Hepatocyte (in vitro differentiated cells): ENCODE results near the gene GPR15. TPM values are rescaled to one million over a fixed set of nuclear protein-coding genes. Genes with fewer than 3 reads are reported as not detected.
A peak's percentile ranks its signal among the peaks of the same experiment; 100 is the strongest.

Experiments used
- DNase-seq: peaks from one replicate; pipeline ENCODE4 v3.0.0-alpha.2; 2016; ENCODE audit warnings: low spot score
- H2AFZ ChIP-seq: fragments of 200-600 bp; sonication (generic); 2 replicates; pipeline ENCODE4 v1.6.0; 2016; ENCODE audit warnings: antibody characterized with exemption, mild to moderate bottlenecking
- H3K27ac ChIP-seq: fragments of 200-600 bp; sonication (generic); 2 replicates; pipeline ENCODE4 v1.5.1; 2016; ENCODE audit warnings: mild to moderate bottlenecking
- H3K27me3 ChIP-seq: fragments of 200-600 bp; sonication (generic); 2 replicates; pipeline ENCODE4 v1.6.1; 2016
- H3K36me3 ChIP-seq: fragments of 200-600 bp; sonication (generic); replicated peaks from 2 replicates; pipeline ENCODE4 v1.5.1; 2016; ENCODE audit warnings: low read depth; ENCODE audit not compliant: insufficient read depth
- H3K4me1 ChIP-seq: fragments of 200-600 bp; sonication (generic); 2 replicates; pipeline ENCODE4 v1.5.1; 2016; ENCODE audit warnings: mild to moderate bottlenecking, moderate library complexity; ENCODE audit not compliant: insufficient read depth
- H3K4me2 ChIP-seq: fragments of 200-600 bp; sonication (generic); 2 replicates; pipeline ENCODE4 v1.6.0; 2016
- H3K4me3 ChIP-seq: fragments of 200-600 bp; sonication (generic); 2 replicates; pipeline ENCODE4 v1.5.1; 2016; ENCODE audit warnings: mild to moderate bottlenecking
- H3K79me2 ChIP-seq: fragments of 200-600 bp; sonication (generic); 2 replicates; pipeline ENCODE4 v1.6.0; 2017; ENCODE audit warnings: mild to moderate bottlenecking
- H3K9me2 ChIP-seq: fragments of 200-600 bp; sonication (generic); replicated peaks from 2 replicates; pipeline ENCODE4 v1.6.0; 2017; ENCODE audit warnings: mild to moderate bottlenecking; ENCODE audit not compliant: insufficient read depth
- H3K9me3 ChIP-seq: fragments of 200-600 bp; sonication (generic); 2 replicates; pipeline ENCODE4 v1.5.1; 2016; ENCODE audit warnings: low read depth, mild to moderate bottlenecking
- H4K20me1 ChIP-seq: fragments of 200-600 bp; sonication (generic); 2 replicates; pipeline ENCODE4 v1.6.0; 2016; ENCODE audit warnings: mild to moderate bottlenecking; ENCODE audit not compliant: insufficient read depth, poor library complexity, severe bottlenecking
- EZH2 ChIP-seq: fragments of 200-600 bp; sonication (generic); IDR thresholded peaks from 2 replicates; pipeline ENCODE4 v1.6.1; 2016; ENCODE audit warnings: antibody characterized with exemption, mild to moderate bottlenecking, borderline replicate concordance
- EZH2phosphoT487 ChIP-seq: fragments of 200-600 bp; sonication (generic); IDR thresholded peaks from one replicate; pipeline ENCODE4 v1.6.1; 2018; ENCODE audit warnings: antibody characterized with exemption, mild to moderate bottlenecking, low read depth, moderate library complexity; ENCODE audit not compliant: unreplicated experiment, severe bottlenecking
- WGBS: methylation state at CpG from one replicate; pipeline ENCODE4 v1.1.6; 2016; ENCODE audit warnings: low lambda C conversion rate; ENCODE audit errors: missing lambda C conversion rate; 5-methylcytosine and 5-hydroxymethylcytosine counted together
- polyA plus RNA-seq: library from polyadenylated mRNA; unstranded; fragments of >200 nt; fragmentation: Nextera tagmentation; extraction: Ambion mirVana; gene quantifications from 2 replicates; pipeline ENCODE4 v1.2.1, GENCODE V29; 2016
- total RNA-seq: library from RNA; depleted of rRNA; stranded (reverse); fragments of >200 nt; gene quantifications from 2 replicates; pipeline ENCODE4 v1.2.3, GENCODE V29; 2014
- TF ChIP-seq, protein P1 (sequence below): fragments of 200-600 bp; sonication (generic); IDR thresholded peaks from 2 replicates; pipeline ENCODE4 v1.5.1; 2016; ENCODE audit warnings: antibody characterized with exemption, mild to moderate bottlenecking; ENCODE audit not compliant: poor library complexity

Gene GPR15
- total and polyA plus RNA-seq, 2 experiments from 2014 or later: not detected

DNA sequence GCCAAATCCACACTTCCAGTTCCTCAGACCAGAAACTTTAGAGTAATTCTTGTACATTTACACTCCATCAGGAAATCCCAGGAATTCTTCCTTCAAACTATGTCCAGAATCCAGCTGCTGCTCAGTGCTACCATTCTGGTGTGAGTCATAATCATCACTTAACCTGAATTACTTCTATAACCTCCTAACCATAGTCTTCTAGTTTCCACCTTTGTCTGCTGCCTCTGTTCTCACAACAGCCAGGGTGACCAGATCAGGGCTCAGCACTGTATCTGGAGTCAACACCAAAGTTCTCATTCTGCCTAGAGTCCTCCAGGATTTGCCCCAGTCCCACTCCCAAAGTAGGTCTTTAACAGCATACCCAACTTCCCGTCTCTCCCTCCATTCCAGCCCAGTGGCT lies 12.4 kb upstream of the GPR15 start:
- WGBS: 100% methylated on average over 1 of the region's 1 CpG
- H3K9me3 ChIP-seq: no peaks in the 10 kb centered on the region
- no peak for DNase-seq
- H3K4me3 ChIP-seq: no peak overlapping the region
- no peak overlapping the region for H3K4me2 ChIP-seq
- H3K4me1 ChIP-seq: peaks cover 6% of the 10 kb centered on the region
- H3K27me3 ChIP-seq: no peaks in the 10 kb centered on the region
- peaks cover 35% of the 10 kb centered on the region for H3K79me2 ChIP-seq
- no peaks in the 10 kb centered on the region for H3K9me2 ChIP-seq
- no peak overlapping the region for H3K27ac ChIP-seq
- H3K36me3 ChIP-seq: no peaks in the 10 kb centered on the region
- TF ChIP-seq, protein P1, sequence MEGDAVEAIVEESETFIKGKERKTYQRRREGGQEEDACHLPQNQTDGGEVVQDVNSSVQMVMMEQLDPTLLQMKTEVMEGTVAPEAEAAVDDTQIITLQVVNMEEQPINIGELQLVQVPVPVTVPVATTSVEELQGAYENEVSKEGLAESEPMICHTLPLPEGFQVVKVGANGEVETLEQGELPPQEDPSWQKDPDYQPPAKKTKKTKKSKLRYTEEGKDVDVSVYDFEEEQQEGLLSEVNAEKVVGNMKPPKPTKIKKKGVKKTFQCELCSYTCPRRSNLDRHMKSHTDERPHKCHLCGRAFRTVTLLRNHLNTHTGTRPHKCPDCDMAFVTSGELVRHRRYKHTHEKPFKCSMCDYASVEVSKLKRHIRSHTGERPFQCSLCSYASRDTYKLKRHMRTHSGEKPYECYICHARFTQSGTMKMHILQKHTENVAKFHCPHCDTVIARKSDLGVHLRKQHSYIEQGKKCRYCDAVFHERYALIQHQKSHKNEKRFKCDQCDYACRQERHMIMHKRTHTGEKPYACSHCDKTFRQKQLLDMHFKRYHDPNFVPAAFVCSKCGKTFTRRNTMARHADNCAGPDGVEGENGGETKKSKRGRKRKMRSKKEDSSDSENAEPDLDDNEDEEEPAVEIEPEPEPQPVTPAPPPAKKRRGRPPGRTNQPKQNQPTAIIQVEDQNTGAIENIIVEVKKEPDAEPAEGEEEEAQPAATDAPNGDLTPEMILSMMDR: no peak
- TF ChIP-seq EZH2phosphoT487 (no peak), EZH2 (no peak)
- no peak overlapping the region for H2AFZ ChIP-seq
- peaks cover 5% of the 10 kb centered on the region for H4K20me1 ChIP-seq

DNA sequence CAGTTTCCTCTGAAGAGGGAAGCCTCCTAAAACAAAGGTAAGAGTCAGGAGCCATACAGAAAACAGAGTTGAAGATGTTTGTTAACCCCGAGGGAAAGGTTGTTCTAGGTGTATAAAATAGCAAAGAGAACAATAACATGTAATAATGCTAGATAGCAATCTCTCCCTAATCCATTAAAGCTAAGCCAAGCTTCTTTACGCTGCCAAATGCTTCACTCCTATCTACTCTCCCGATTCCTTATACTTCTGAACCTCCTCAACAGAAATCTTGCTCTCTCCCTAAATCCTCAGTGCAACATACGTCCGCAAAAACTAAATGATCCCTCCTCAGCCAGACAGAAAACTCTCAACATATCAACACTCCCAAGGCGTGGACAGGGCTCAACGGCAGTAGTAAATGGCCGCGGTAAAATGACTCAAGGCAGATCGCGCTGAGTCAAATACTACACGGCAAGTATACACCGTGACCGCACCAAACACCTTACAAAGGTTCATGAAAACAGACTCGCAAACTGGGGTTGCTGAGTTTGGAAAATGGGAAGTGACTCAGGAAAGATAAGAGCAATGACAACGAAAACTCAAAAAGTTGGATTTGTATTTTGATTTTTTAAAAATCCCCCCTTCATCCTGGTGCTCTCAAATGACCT lies 9.8 kb upstream of the GPR15 start:
- H3K4me2 ChIP-seq: peak overlapping the region; percentile 84
- peak overlapping the region; percentile 95 for H3K27ac ChIP-seq
- H3K9me2 ChIP-seq: no peaks in the 10 kb centered on the region
- no peaks in the 10 kb centered on the region for H3K36me3 ChIP-seq
- peaks cover 35% of the 10 kb centered on the region for H3K79me2 ChIP-seq
- H3K27me3 ChIP-seq: no peaks in the 10 kb centered on the region
- H2AFZ ChIP-seq: peak overlapping the region; percentile 44
- H3K4me3 ChIP-seq: peak overlapping the region; percentile 61
- TF ChIP-seq, protein P1: no peak
- TF ChIP-seq EZH2phosphoT487: no peak
- no peak for TF ChIP-seq EZH2
- peaks cover 5% of the 10 kb centered on the region for H4K20me1 ChIP-seq
- peak; percentile 81 for DNase-seq
- H3K4me1 ChIP-seq: peaks cover 6% of the 10 kb centered on the region
- WGBS: under 1% methylated on average over 16 of the region's 16 CpGs
- H3K9me3 ChIP-seq: no peaks in the 10 kb centered on the region

DNA sequence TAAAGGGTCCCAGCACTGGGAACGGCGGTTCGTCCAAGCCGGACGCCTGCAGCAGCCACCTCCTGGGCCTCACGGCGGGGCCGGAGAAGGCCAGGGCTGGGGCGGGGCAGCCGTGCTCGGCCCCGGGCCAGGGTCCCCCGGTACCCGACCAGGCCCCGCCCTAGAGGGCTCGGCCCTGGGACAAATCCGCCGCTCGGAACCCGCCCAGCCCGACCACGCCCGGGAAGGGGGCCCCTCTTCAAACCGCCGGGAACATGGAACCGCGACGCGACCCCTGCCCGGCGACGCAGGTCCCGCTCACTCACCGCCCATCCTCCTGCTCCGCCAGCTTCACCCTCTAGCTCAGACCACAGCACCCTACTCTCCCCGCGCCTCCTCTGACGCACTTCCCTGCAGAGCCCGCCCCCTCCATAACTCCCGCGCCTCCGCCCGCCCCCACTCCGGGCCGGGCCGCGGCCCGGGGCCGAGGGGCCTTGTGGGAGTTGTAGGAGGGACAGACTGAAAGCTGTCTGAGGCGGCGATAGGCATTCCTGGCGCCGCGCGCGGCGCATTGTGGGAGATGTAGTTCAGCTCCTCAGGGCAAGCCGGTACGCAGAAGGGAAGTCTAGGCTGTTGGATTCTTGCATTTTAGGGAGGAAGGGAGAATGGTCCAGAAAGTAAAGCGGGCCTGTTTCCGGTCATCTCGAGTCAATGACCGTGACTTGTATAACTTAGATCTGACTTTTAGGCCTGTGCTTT lies 9.1 kb upstream of the GPR15 start, which contains the start of gene CLDND1:
Gene CLDND1 (minus strand): TSS at position 359 of the 738 bp plus-strand sequence. CDS start 1,478 bp downstream, outside the sequence.
- Histone ChIP-seq H3K9me2 (no peaks in the 10 kb centered on the region), H3K27me3 (no peaks in the 10 kb centered on the region), H3K79me2 (peaks cover 35% of the 10 kb centered on the region), H3K4me3 (peak within 1 kb of the TSS; percentile 61), H3K9me3 (no peaks in the 10 kb centered on the region), H3K4me1 (peaks cover 6% of the 10 kb centered on the region), H3K4me2 (peak within 1 kb of the TSS; percentile 84), H4K20me1 (peaks cover 5% of the 10 kb centered on the region), H2AFZ (peak within 1 kb of the TSS; percentile 57), H3K36me3 (no peaks in the 10 kb centered on the region), H3K27ac (peak within 1 kb of the TSS; percentile 95)
- peak; percentile 98 for DNase-seq
- TF ChIP-seq, protein P1: no peak
- no peak for TF ChIP-seq EZH2phosphoT487
- TF ChIP-seq EZH2: no peak
- 1% methylated on average over 18 of the region's 63 CpGs for WGBS
